Fibroblast of skin of scalp (primary cell): ENCODE data around the gene BAIAP2L2. TPM values are rescaled to one million over a fixed set of nuclear protein-coding genes. Genes with fewer than 3 reads are reported as not detected.
"Not testable (repeated sequence)": the region's sequence is repeated elsewhere in the genome, so short reads cannot be mapped to it uniquely, and the experiment has no call there.

Source experiments
- DNase-seq: peaks from one replicate; pipeline ENCODE4 v3.0.0-alpha.2; 2013
- polyA plus RNA-seq, 2 experiments: library from polyadenylated mRNA; unstranded; fragments of 120-200 nt; gene quantifications; one replicate each; pipeline ENCODE4 v1.2.1, GENCODE V29; 2013; ENCODE audit not compliant: insufficient read length in 2 of 2

The BAIAP2L2 gene, protein sequence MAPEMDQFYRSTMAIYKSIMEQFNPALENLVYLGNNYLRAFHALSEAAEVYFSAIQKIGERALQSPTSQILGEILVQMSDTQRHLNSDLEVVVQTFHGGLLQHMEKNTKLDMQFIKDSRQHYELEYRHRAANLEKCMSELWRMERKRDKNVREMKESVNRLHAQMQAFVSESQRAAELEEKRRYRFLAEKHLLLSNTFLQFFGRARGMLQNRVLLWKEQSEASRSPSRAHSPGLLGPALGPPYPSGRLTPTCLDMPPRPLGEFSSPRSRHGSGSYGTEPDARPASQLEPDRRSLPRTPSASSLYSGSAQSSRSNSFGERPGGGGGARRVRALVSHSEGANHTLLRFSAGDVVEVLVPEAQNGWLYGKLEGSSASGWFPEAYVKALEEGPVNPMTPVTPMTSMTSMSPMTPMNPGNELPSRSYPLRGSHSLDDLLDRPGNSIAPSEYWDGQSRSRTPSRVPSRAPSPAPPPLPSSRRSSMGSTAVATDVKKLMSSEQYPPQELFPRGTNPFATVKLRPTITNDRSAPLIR
- 0.45 TPM for polyA plus RNA-seq (2013, experiment 1 of 2; ENCODE audit: insufficient read length)
- polyA plus RNA-seq (2013, experiment 2 of 2; ENCODE audit: insufficient read length), result 0.95 TPM

DNA sequence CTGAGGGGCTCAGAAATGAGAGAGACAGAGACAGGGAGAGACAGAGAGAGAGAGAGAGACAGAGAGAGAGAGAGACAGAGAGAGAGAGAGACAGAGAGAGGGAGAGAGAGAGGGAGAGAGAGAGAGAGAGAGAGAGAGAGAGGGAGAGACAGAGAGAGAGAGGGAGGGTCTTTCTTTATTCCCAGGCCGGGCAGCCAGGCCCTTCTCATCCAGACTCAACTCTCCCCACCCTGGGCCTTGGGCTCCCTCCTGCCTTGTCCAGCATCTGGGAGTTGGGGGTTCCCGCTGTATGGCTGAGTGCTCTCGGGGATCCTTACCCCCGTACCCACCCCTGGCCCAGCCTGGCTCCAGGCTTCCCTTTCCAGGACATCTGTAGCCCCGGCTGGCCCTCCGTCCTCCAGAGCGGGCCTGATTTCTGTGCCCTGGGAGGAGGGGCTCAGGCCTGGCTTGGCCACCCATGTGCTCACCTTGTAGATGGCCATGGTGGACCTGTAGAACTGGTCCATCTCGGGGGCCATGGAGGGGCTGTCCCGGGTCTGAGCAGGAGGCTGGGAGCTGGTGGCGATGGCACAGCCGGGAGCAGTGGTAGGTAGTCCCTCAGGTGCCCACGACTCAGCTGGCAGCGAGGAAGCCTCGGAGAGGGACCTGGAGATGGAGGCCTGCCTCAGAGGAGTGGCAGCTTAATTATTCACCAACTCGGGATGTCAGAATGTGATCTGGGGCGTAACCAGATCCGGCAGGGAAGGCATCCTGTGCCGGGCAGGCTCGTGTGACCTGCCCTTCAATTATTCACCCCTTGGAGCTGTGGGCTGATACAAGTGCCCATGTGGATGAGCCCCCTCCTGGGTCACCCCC is at the start of gene BAIAP2L2:
Gene BAIAP2L2, minus strand, starts transcription at position 677 of the 855 bp plus-strand sequence. Its CDS starts 159 bp downstream, at position 518.
- no peak for DNase-seq

- DNase-seq, result no peak
These were observed 45.2 kb upstream of the BAIAP2L2 start for GRCh38 chr22:38155703-38156102.

DNA sequence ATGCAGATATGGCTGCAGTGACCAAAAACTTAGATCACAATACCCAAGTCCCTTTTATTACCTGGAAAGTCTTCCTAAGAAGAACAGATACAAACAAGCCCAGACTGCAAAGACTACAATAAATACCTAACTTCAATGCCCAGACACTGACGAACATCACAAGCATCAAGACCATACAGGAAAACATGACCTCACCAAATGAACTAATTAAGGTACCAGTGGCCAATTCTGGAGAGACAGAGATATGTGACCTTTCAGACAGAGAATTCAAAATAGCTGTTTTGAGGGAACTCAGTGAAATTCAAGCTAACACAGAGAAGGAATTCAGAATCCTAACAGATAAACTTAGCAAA is 44.1 kb upstream of the BAIAP2L2 start:
- DNase-seq, result not testable (repeated sequence)

DNA sequence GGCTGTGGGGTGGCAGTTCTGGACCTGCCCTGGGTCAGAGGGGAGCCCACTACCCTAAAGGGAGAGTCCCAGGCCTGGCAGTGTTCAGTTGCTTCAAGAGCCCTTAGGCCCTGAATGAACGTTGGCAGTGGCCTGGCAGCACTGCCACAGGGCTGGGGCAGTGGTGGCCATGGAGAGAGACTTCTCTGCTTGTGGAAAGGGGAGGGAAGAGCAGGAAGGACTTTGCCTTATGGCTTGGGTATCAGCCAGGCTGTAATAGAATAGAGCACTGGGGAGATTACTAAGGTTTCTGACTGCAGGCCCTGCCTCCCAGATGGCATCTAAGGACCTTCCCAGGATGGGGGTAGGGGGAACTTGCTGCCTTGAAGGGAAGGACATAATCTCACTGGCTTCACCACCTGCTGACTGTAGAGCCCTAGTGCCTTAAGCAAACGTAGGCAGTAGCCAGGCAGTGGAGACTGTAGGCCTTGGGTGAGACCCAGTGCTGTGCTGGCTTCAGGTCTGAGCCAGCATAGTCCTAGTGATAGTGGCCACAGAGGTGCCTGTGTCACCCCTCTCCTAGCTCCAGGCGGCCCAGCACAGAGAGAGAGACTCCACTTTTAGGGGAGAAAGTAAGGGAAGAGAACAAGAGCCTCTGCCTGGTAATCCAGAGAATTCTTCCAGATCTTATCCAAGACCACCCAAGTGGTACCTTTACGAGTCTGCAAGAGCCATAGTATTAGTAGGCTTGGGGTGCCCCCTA is 43.5 kb upstream of the BAIAP2L2 start:
- no peak for DNase-seq

- no peak for DNase-seq
These were observed 40.6 kb upstream of the BAIAP2L2 start for GRCh38 chr22:38151126-38151500.

GRCh38 chr22:38148245-38148644 is 37.8 kb upstream of the BAIAP2L2 start:
- peak; percentile 81 for DNase-seq

- not testable (repeated sequence) for DNase-seq
These were observed 35.7 kb upstream of the BAIAP2L2 start for GRCh38 chr22:38146166-38146565.

DNA sequence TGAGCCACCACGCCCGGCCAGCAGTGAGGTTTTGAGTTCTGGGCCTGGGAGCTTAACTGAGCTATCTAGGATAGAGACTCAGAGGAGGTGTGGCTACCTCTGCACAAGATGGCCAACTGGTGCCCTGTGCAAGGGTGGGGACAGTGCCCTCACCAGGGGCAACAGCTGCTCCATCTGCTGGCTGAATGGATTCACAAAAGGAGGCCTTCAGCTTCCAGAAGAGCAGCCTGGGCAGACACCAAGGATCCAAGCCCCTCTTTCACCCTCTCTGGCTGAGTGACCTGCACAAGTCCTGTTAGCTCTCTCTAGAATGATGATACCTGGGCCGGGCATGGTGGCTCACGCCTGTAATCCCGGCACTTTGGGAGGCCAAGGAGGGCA is 33.5 kb upstream of the BAIAP2L2 start:
- DNase-seq, result no peak

- no peak for DNase-seq
These were observed 32.1 kb upstream of the BAIAP2L2 start for GRCh38 chr22:38142606-38143005.

- DNase-seq, result no peak
These were observed 30.9 kb upstream of the BAIAP2L2 start for GRCh38 chr22:38141217-38141973.

DNA sequence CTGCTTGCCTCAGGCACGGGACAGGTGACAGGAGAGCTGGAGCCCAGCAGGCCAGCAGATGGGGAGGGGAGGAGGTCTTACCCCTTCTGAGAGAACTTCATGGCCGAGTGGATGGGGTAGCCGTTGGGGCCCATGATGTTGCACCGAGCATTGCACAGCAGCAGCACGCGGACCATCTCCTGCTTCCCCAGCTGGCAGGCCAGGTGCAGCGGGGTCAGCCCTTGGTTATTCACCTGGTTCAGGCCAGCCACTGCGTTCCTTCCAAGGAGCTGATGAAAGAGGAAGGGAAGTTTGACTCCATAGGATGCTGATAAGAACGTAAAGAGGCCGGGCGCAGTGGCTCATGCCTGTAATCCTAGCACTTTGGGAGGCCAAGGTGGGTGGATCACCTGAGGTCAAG is 29.4 kb upstream of the BAIAP2L2 start:
- no peak for DNase-seq

- DNase-seq, result no peak
These were observed 28.5 kb upstream of the BAIAP2L2 start for GRCh38 chr22:38138961-38139360.

GRCh38 chr22:38137876-38138687 is 27.6 kb upstream of the BAIAP2L2 start:
- no peak for DNase-seq

DNA sequence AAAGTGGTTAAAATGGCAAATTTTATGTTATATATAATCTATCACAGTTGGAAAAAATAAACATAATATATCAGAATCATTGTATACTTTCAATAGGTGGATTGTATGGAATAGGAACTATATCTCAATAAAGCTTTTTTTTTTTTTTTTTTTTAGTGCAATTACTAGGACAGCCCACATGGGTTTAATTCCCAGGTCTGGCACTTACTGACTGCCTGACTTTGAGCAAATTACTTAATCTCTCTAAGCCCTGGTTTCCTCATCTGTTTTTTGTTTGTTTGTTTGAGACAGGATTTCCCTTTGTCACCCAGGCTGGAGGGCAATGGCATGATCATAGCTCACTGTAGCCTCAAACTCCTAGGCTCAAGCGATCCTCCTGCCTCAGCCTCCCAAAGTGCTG is 26.1 kb upstream of the BAIAP2L2 start:
- no peak for DNase-seq

- DNase-seq, result peak; percentile 82
These were observed 24.7 kb upstream of the BAIAP2L2 start for GRCh38 chr22:38135133-38135706.

GRCh38 chr22:38133331-38133730 is 22.8 kb upstream of the BAIAP2L2 start:
- DNase-seq, result no peak

- no peak for DNase-seq
These were observed 22.3 kb upstream of the BAIAP2L2 start for GRCh38 chr22:38132794-38133193.

DNA sequence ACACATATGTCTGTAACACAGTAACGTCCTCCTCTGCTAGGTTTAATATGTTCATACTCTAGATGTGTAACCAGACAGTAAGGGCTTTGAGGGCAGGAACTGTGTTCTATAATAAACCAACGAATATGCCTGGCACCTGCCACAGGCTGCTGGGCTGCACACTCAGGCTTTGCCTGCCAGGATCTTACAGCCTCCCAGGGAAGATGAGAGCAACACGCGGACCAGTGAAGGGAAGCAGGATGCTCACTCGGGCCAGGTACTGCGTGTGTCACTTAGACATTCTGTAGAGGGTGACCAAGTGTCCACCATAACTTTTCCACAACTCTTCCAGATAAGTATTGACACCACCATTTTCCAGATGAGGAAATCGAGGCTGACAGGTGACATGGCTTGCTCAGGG is 21.7 kb upstream of the BAIAP2L2 start:
- DNase-seq, result no peak

- DNase-seq, result no peak
These were observed 20.9 kb upstream of the BAIAP2L2 start for GRCh38 chr22:38131399-38131798.

GRCh38 chr22:38129856-38130255 is 19.4 kb upstream of the BAIAP2L2 start:
- DNase-seq, result no peak

GRCh38 chr22:38129021-38129420 is 18.5 kb upstream of the BAIAP2L2 start:
- DNase-seq, result no peak
